H9 (cell line): Measurements from ENCODE around the gene HK2. TPM values are rescaled to one million over a fixed set of nuclear protein-coding genes. Genes with fewer than 3 reads are reported as not detected.

Experiments used
- DNase-seq: peaks from one replicate; pipeline ENCODE4 v3.0.0-alpha.2; 2017
- H2AFZ ChIP-seq: one replicate; pipeline ENCODE4 v1.6.1; 2013; ENCODE audit warnings: mild to moderate bottlenecking, low read length, control low read depth, moderate library complexity
- H2AK5ac ChIP-seq: 2 replicates; pipeline ENCODE4 v1.6.1; 2013; ENCODE audit warnings: low read length, control low read depth, mixed read lengths; ENCODE audit not compliant: insufficient read length
- H2BK120ac ChIP-seq: one replicate; pipeline ENCODE4 v1.6.1; 2013; ENCODE audit warnings: low read depth, mild to moderate bottlenecking, low read length, control low read depth, inconsistent platforms; ENCODE audit not compliant: poor library complexity, severe bottlenecking
- H2BK12ac ChIP-seq: 2 replicates; pipeline ENCODE4 v1.6.1; 2013; ENCODE audit warnings: low read length, control low read depth, mixed read lengths, low read depth; ENCODE audit not compliant: insufficient read length
- H2BK15ac ChIP-seq: 2 replicates; pipeline ENCODE4 v1.6.1; 2013; ENCODE audit warnings: low read depth, low read length, control low read depth
- H2BK20ac ChIP-seq: one replicate; pipeline ENCODE4 v1.6.1; 2013; ENCODE audit warnings: low read depth, mild to moderate bottlenecking, low read length, control low read depth, inconsistent platforms; ENCODE audit not compliant: poor library complexity, severe bottlenecking
- H2BK5ac ChIP-seq: 2 replicates; pipeline ENCODE4 v1.6.1; 2013; ENCODE audit warnings: low read length, control low read depth, mixed read lengths; ENCODE audit not compliant: insufficient read length
- H3K14ac ChIP-seq: 2 replicates; pipeline ENCODE4 v1.6.1; 2013; ENCODE audit warnings: low read length, control low read depth; ENCODE audit not compliant: insufficient read depth
- H3K18ac ChIP-seq: 2 replicates; pipeline ENCODE4 v1.6.1; 2013; ENCODE audit warnings: low read depth, mild to moderate bottlenecking, mixed read lengths, low read length, control low read depth; ENCODE audit not compliant: insufficient read length
- H3K23ac ChIP-seq: 2 replicates; pipeline ENCODE4 v1.6.1; 2013; ENCODE audit warnings: low read length, control low read depth, mixed read lengths, low read depth; ENCODE audit not compliant: insufficient read length
- H3K23me2 ChIP-seq: 2 replicates; pipeline ENCODE4 v1.6.1; 2013; ENCODE audit warnings: low read depth, mild to moderate bottlenecking, mixed read lengths, low read length, control low read depth; ENCODE audit not compliant: insufficient read length, poor library complexity, severe bottlenecking
- H3K27ac ChIP-seq: 2 replicates; pipeline ENCODE4 v1.5.1; 2013; ENCODE audit warnings: low read length, control low read depth, mixed read lengths, low read depth; ENCODE audit not compliant: insufficient read length
- H3K27me3 ChIP-seq: 2 replicates; pipeline ENCODE4 v1.6.1; 2013; ENCODE audit warnings: low read length, control low read depth, inconsistent platforms; ENCODE audit not compliant: insufficient read depth
- H3K4ac ChIP-seq: 2 replicates; pipeline ENCODE4 v1.6.1; 2013; ENCODE audit warnings: low read depth, mild to moderate bottlenecking, control low read depth, inconsistent platforms, low read length, moderate library complexity
- H3K4me1 ChIP-seq: 2 replicates; pipeline ENCODE4 v1.6.1; 2013; ENCODE audit warnings: low read length, control low read depth, inconsistent platforms; ENCODE audit not compliant: insufficient read depth
- H3K4me2 ChIP-seq: 2 replicates; pipeline ENCODE4 v1.6.1; 2013; ENCODE audit warnings: low read length, control low read depth, mixed read lengths; ENCODE audit not compliant: insufficient read length, insufficient read depth
- H3K56ac ChIP-seq: 2 replicates; pipeline ENCODE4 v1.6.1; 2013; ENCODE audit warnings: low read depth, mild to moderate bottlenecking, mixed read lengths, low read length, control low read depth; ENCODE audit not compliant: insufficient read length
- H3K79me1 ChIP-seq: 2 replicates; pipeline ENCODE4 v1.6.1; 2013; ENCODE audit warnings: low read depth, mild to moderate bottlenecking, moderate library complexity, low read length, control low read depth, inconsistent platforms; ENCODE audit not compliant: insufficient read depth, poor library complexity, severe bottlenecking
- H3K79me2 ChIP-seq: 2 replicates; pipeline ENCODE4 v1.6.1; 2013; ENCODE audit warnings: low read length, control low read depth, inconsistent platforms; ENCODE audit not compliant: insufficient read depth
- H3K9ac ChIP-seq: 2 replicates; pipeline ENCODE4 v1.6.1; 2013; ENCODE audit warnings: low read length, control low read depth, mixed read lengths; ENCODE audit not compliant: insufficient read length; ENCODE audit errors: extremely low read depth
- H3K9me3 ChIP-seq: one replicate; pipeline ENCODE4 v1.6.1; 2013; ENCODE audit warnings: low read depth, low read length, inconsistent platforms; ENCODE audit not compliant: control insufficient read depth
- H3T11ph ChIP-seq: one replicate; pipeline ENCODE4 v1.6.1; 2013; ENCODE audit warnings: mild to moderate bottlenecking, low read length, control low read depth, inconsistent platforms
- H4K20me1 ChIP-seq: one replicate; pipeline ENCODE4 v1.6.1; 2013; ENCODE audit not compliant: control insufficient read depth, insufficient read length, insufficient read depth
- H4K5ac ChIP-seq: 2 replicates; pipeline ENCODE4 v1.6.1; 2013; ENCODE audit warnings: low read depth, mild to moderate bottlenecking, mixed read lengths, low read length, control low read depth; ENCODE audit not compliant: insufficient read length
- H4K8ac ChIP-seq: replicated peaks from 2 replicates; pipeline ENCODE4 v1.6.1; 2013; ENCODE audit warnings: low read length, control low read depth, mixed read lengths, low read depth; ENCODE audit not compliant: insufficient read length
- H4K91ac ChIP-seq: 2 replicates; pipeline ENCODE4 v1.6.1; 2013; ENCODE audit warnings: low read depth, mild to moderate bottlenecking, moderate library complexity, mixed read lengths, low read length, control low read depth; ENCODE audit not compliant: insufficient read length
- H3K27ac Mint-ChIP-seq, 3 experiments: 2 replicates in 2 of 3; 3 replicates in 1 of 3; pipeline ENCODE4 v1.8.0; 2020 to 2021; ENCODE audit warnings: mixed read lengths in 3 of 3, mild to moderate bottlenecking in 1 of 3, moderate library complexity in 1 of 3
- H3K27me3 Mint-ChIP-seq: 2 replicates; pipeline ENCODE4 v1.8.0; 2021; ENCODE audit warnings: low read depth, mild to moderate bottlenecking, moderate library complexity, mixed read lengths
- H3K36me3 Mint-ChIP-seq, 3 experiments: 2 replicates in 2 of 3; 3 replicates in 1 of 3; pipeline ENCODE4 v1.8.0; 2020 to 2021; ENCODE audit warnings: low read depth in 3 of 3, mixed read lengths in 3 of 3; ENCODE audit not compliant: insufficient read depth in 1 of 3
- H3K4me1 Mint-ChIP-seq, 2 experiments: 2 replicates each; pipeline ENCODE4 v1.8.0; 2020; ENCODE audit warnings: mixed read lengths in 2 of 2
- H3K4me3 Mint-ChIP-seq, 2 experiments: 2 replicates in 1 of 2; 3 replicates in 1 of 2; pipeline ENCODE4 v1.8.0; 2020 to 2021; ENCODE audit warnings: mild to moderate bottlenecking in 2 of 2, mixed read lengths in 2 of 2, moderate library complexity in 1 of 2
- H3K9me3 Mint-ChIP-seq, 2 experiments: 2 replicates in 1 of 2; 3 replicates in 1 of 2; pipeline ENCODE4 v1.8.0; 2020; ENCODE audit warnings: mild to moderate bottlenecking in 2 of 2, mixed read lengths in 2 of 2, moderate library complexity in 1 of 2
- WGBS: extraction: QIAGEN DNeasy Blood & Tissue Kit; methylation state at CpG from one replicate; pipeline ENCODE4 v1.1.7; 2013; ENCODE audit warnings: missing lambda C conversion rate, low lambda C conversion rate, mixed read lengths; ENCODE audit not compliant: insufficient read length; ENCODE audit errors: extremely low coverage; 5-methylcytosine and 5-hydroxymethylcytosine counted together
- total RNA-seq: library from RNA; stranded (reverse); gene quantifications from 2 replicates; pipeline ENCODE4 v1.2.1, GENCODE V29; 2021
- TF ChIP-seq, protein P1 (sequence below): fragments of 200-600 bp; sonication (generic); conservative IDR thresholded peaks from 3 replicates; pipeline ENCODE4 v1.8.0; 2021; ENCODE audit warnings: antibody characterized with exemption, mild to moderate bottlenecking

HK2 gene
- total RNA-seq, 1 experiment from 2014 or later, result 54.3 TPM

DNA sequence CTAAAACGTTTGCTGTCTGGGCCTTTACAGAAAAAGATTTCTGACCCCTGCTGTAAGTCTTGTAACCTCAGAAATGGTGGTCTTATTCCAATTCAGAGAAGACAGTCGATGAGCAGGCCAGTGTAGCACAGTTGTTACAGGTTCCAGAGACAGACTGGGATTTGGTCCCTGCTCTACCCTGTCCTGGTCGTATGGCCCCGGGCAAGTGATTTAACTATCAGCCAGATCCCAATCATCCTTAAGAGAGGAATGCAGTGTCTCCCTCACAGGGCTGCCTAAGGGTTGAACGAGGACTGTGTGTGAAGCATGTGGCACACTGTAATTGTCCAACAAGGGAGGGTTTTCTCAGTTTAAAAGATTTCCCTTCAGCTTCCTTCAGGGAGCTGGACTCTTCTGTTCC lies 47.2 kb downstream of the HK2 start:
- H3K4me1 ChIP-seq, result no peaks in the 10 kb centered on the region
- H3K56ac ChIP-seq, result no peak overlapping the region
- no peak overlapping the region for H2BK15ac ChIP-seq
- TF ChIP-seq, protein P1, sequence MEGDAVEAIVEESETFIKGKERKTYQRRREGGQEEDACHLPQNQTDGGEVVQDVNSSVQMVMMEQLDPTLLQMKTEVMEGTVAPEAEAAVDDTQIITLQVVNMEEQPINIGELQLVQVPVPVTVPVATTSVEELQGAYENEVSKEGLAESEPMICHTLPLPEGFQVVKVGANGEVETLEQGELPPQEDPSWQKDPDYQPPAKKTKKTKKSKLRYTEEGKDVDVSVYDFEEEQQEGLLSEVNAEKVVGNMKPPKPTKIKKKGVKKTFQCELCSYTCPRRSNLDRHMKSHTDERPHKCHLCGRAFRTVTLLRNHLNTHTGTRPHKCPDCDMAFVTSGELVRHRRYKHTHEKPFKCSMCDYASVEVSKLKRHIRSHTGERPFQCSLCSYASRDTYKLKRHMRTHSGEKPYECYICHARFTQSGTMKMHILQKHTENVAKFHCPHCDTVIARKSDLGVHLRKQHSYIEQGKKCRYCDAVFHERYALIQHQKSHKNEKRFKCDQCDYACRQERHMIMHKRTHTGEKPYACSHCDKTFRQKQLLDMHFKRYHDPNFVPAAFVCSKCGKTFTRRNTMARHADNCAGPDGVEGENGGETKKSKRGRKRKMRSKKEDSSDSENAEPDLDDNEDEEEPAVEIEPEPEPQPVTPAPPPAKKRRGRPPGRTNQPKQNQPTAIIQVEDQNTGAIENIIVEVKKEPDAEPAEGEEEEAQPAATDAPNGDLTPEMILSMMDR, result no peak
- no peak overlapping the region for H2BK12ac ChIP-seq
- Mint-ChIP-seq H3K4me1 (peaks cover under 1% of the 10 kb centered on the region in 2 experiments; a peak in 3 of 4 replicates), H3K27ac (no peak overlapping the region), H3K4me3 (no peak overlapping the region), H3K36me3 (peaks cover 62 to 97% (median 91%) of the 10 kb centered on the region in 3 experiments), H3K27me3 (no peaks in the 10 kb centered on the region), H3K9me3 (no peaks in the 10 kb centered on the region)
- no peaks in the 10 kb centered on the region for H4K20me1 ChIP-seq
- H4K8ac ChIP-seq, result no peak overlapping the region
- H3K23me2 ChIP-seq, result no peaks in the 10 kb centered on the region
- no peak overlapping the region for H3K9ac ChIP-seq
- no CpG with 5 or more reads among the region's 5 CpGs for WGBS
- H3K27ac ChIP-seq, result no peak overlapping the region
- no peak overlapping the region for H2AK5ac ChIP-seq
- no peak overlapping the region for H4K5ac ChIP-seq
- H2AFZ ChIP-seq, result no peak overlapping the region
- no peak overlapping the region for H2BK120ac ChIP-seq
- no peak overlapping the region for H3K23ac ChIP-seq
- no peak overlapping the region for H3K14ac ChIP-seq
- H4K91ac ChIP-seq, result no peak overlapping the region
- no peak overlapping the region for H3T11ph ChIP-seq
- DNase-seq, result no peak
- H3K9me3 ChIP-seq, result no peaks in the 10 kb centered on the region
- H2BK20ac ChIP-seq, result no peak overlapping the region
- no peak overlapping the region for H2BK5ac ChIP-seq
- no peak overlapping the region for H3K4ac ChIP-seq
- no peaks in the 10 kb centered on the region for H3K79me2 ChIP-seq
- no peaks in the 10 kb centered on the region for H3K27me3 ChIP-seq
- no peaks in the 10 kb centered on the region for H3K79me1 ChIP-seq
- H3K18ac ChIP-seq, result no peak overlapping the region
- H3K4me2 ChIP-seq, result no peak overlapping the region
